Transverse colon (tissue), 4 donors: ENCODE results near the gene CCR3. TPM values are rescaled to one million over a fixed set of nuclear protein-coding genes. Genes with fewer than 3 reads are reported as not detected.

ENCODE experiments used
- DNase-seq: peaks from one replicate; pipeline ENCODE4 v3.0.0-alpha.2; 2019
- H3K27ac ChIP-seq, 4 donors: fragments of 200-600 bp; sonication (generic); 2 replicates each; pipeline ENCODE4 v1.5.1; 2016 to 2018; ENCODE audit warnings: inconsistent platforms in 4 of 4
- H3K27me3 ChIP-seq: fragments of 200-600 bp; sonication (generic); 2 replicates; pipeline ENCODE4 v1.5.1; 2017; ENCODE audit warnings: inconsistent platforms
- H3K36me3 ChIP-seq, 4 donors: fragments of 200-600 bp; sonication (generic); 2 replicates each; pipeline ENCODE4 v1.5.1; 2017 to 2019; ENCODE audit warnings: inconsistent platforms in 4 of 4
- H3K4me1 ChIP-seq, 4 donors: fragments of 200-600 bp; sonication (generic); 2 replicates each; pipeline ENCODE4 v1.5.1; 2017 to 2020; ENCODE audit warnings: inconsistent platforms in 4 of 4
- H3K4me3 ChIP-seq, 4 donors: fragments of 200-600 bp; sonication (generic); 1 replicate in 1 of 4; 2 replicates in 3 of 4; pipeline versions ENCODE4 v1.5.1 to v1.6.1; 2017 to 2019; ENCODE audit warnings: inconsistent platforms in 4 of 4
- H3K9me3 ChIP-seq, 2 donors: fragments of 200-600 bp; sonication (generic); 2 replicates each; pipeline ENCODE4 v1.5.1; 2017 to 2019; ENCODE audit warnings: inconsistent platforms in 2 of 2
- EP300 ChIP-seq: sonication (generic); formaldehyde crosslinking; IDR thresholded peaks from one replicate; pipeline ENCODE4 v1.6.1; 2017; ENCODE audit warnings: antibody characterized with exemption, low read depth
- POLR2A ChIP-seq: fragments of 450-650 bp; IDR thresholded peaks from one replicate; pipeline ENCODE4 v1.6.1; 2016; ENCODE audit warnings: antibody characterized with exemption, mild to moderate bottlenecking, moderate library complexity
- POLR2AphosphoS5 ChIP-seq, 3 donors: sonication (generic); formaldehyde crosslinking; IDR thresholded peaks; one replicate each; pipeline ENCODE4 v1.6.1; 2016; ENCODE audit warnings: antibody characterized with exemption in 3 of 3
- WGBS, 2 donors: methylation state at CpG; one replicate each; pipeline ENCODE4 v1.1.5; 2018; ENCODE audit warnings: low coverage in 1 of 2; 5-methylcytosine and 5-hydroxymethylcytosine counted together
- in situ Hi-C, 4 donors: fragments of 200-750 bp; cut with MboI; loops; one replicate each; pipeline versions ENCODE4 v1.15.0 to v1.15.1; 2017; ENCODE audit warnings: low sequenced_read_pairs in 3 of 4, low pct_ligation_motif_present in 1 of 4, low pct_unique_long_range_greater_than_20kb in 1 of 4
- intact Hi-C: fragments of 100-400 bp; cut with DNase I; formaldehyde crosslinking; loops from one replicate; pipeline ENCODE4 v1.15.1; 2023; ENCODE audit warnings: low total_unique reads
- total RNA-seq, 4 donors: library from RNA; depleted of rRNA; stranded (reverse); fragments of >200 nt; gene quantifications; one replicate each; pipeline ENCODE4 v1.1.0, GENCODE V29; 2016
- TF ChIP-seq, protein P1 (sequence below), 5 experiments: fragments of 200-600 bp in 3 of 5; fragments of 450-650 bp in 2 of 5; sonication (generic) in 3 of 5; IDR thresholded peaks; 1 replicate in 2 of 5; 2 replicates in 3 of 5; pipeline ENCODE4 v1.5.1; 2016 to 2017; ENCODE audit warnings: antibody characterized with exemption in 5 of 5, inconsistent platforms in 3 of 5, mild to moderate bottlenecking in 2 of 5, moderate library complexity in 1 of 5

CCR3 gene
- total RNA-seq, 4 donors from 2014 or later: not detected

DNA sequence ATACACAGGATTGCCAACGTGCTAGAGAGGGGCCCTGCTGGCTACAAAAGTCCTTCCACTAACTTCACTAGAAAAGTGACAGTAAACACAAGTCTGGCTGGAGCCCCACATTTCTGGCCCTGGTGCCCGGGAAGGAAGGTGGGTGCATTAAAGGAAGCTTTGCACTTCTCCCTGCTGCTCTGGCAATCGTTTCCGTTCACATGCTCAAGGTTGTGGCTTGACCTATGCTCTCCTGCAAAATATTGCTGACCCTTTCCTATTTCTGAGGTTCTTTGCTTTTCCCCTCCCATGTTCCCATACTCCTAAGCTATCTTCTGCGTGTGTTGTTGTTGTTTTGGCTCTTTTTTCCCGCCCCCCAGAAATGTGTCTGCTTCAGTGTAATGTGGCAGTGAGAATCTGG is 9.1 kb upstream of the CCR3 start:
- WGBS, 2 donors: 80% methylated on average over 6 of the region's 6 CpGs; no CpG with 5 or more reads in 1 of the 2 donors
- Histone ChIP-seq H3K27ac (no peak overlapping the region), H3K4me1 (peaks cover 0 to 2% (median 0%) of the 10 kb centered on the region in 4 donors), H3K9me3 (no peaks in the 10 kb centered on the region), H3K36me3 (no peaks in the 10 kb centered on the region), H3K27me3 (no peaks in the 10 kb centered on the region), H3K4me3 (no peak overlapping the region)
- in situ Hi-C loops: no loop called here
- DNase-seq: no peak
- intact Hi-C loops: no loop called here
- TF ChIP-seq EP300 (no peak), POLR2A (no peak), POLR2AphosphoS5 (IDR thresholded peaks at IDR 0.05) (no peak)
- TF ChIP-seq, protein P1, sequence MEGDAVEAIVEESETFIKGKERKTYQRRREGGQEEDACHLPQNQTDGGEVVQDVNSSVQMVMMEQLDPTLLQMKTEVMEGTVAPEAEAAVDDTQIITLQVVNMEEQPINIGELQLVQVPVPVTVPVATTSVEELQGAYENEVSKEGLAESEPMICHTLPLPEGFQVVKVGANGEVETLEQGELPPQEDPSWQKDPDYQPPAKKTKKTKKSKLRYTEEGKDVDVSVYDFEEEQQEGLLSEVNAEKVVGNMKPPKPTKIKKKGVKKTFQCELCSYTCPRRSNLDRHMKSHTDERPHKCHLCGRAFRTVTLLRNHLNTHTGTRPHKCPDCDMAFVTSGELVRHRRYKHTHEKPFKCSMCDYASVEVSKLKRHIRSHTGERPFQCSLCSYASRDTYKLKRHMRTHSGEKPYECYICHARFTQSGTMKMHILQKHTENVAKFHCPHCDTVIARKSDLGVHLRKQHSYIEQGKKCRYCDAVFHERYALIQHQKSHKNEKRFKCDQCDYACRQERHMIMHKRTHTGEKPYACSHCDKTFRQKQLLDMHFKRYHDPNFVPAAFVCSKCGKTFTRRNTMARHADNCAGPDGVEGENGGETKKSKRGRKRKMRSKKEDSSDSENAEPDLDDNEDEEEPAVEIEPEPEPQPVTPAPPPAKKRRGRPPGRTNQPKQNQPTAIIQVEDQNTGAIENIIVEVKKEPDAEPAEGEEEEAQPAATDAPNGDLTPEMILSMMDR (IDR thresholded peaks at IDR 0.05): no peak

DNA sequence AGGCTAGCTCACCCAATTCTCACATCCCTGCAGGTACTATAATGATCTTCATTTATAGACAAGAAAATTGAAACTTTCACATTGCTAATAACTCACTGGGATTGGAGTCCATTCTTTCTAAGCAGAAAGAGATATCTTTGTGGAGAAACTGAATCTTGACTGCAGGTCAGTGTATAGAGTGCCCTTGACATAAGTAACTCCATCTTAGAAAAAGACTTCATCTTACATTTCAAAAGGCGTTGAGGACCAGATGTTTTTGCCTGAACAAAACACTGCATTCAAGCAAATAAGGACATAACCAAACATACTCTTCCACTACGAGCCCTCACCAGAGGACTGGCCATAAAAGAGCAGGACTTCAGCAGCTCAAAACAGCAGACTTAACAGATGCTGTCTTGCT is 6.8 kb upstream of the CCR3 start:
- intact Hi-C loops: no loop called here
- Histone ChIP-seq H3K27ac (no peak overlapping the region), H3K4me3 (no peak overlapping the region), H3K27me3 (no peaks in the 10 kb centered on the region), H3K9me3 (no peaks in the 10 kb centered on the region), H3K36me3 (no peaks in the 10 kb centered on the region), H3K4me1 (no peaks in the 10 kb centered on the region)
- no peak for DNase-seq
- 50 to 86% methylated on average over 1 to 2 of the region's 2 CpGs for WGBS, 2 donors
- no peak for TF ChIP-seq EP300
- TF ChIP-seq POLR2A: no peak
- TF ChIP-seq, protein P1 (IDR thresholded peaks at IDR 0.05): no peak
- TF ChIP-seq POLR2AphosphoS5 (IDR thresholded peaks at IDR 0.05): no peak
- in situ Hi-C loops: no loop called here

DNA sequence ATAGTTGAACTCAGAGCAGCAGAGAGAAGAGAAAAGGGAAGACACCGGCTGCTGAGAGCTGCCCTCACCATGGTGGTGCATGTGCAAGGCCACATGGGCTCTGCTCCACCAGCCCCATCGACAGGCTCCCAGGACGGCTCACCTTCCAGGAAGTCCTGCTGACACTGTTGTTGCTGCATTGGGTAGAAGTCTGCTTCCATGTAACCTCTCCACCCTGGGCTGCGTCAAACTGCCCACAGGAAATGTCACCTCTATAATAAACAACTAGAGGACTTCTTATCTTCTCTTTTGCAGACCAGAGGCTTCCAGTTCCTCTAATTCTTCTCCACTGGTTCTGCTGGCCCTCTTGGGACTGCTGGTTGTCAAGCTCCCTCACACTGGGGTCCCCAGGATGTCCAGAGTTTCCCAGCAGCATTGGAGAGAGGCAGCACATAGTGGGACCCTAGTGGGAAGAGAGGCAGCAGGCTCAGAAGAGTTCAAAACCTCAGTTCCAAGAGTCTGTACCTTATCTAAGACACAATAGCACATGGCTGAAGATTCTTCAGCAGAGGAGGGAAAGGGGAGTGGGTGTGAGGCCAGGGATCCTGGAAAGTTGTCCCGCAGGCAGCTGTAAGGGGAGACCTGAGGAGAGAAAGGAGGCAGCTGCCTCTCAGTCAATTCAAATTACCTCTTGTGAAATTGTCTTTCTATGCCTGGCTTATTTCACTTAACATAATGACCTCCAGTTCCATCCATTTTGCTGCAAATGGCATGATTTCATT is 5.8 kb upstream of the CCR3 start:
- H3K27me3 ChIP-seq: no peaks in the 10 kb centered on the region
- no peaks in the 10 kb centered on the region for H3K36me3 ChIP-seq
- 62 to 91% methylated on average over 1 to 5 of the region's 5 CpGs for WGBS, 2 donors
- DNase-seq: no peak
- H3K27ac ChIP-seq: no peak overlapping the region
- intact Hi-C loops (no loop called here), in situ Hi-C loops (no loop called here)
- no peaks in the 10 kb centered on the region for H3K9me3 ChIP-seq
- TF ChIP-seq POLR2A: no peak
- TF ChIP-seq, protein P1 (IDR thresholded peaks at IDR 0.05): no peak
- no peak for TF ChIP-seq POLR2AphosphoS5 (IDR thresholded peaks at IDR 0.05)
- TF ChIP-seq EP300: no peak
- H3K4me3 ChIP-seq: no peak overlapping the region
- no peaks in the 10 kb centered on the region for H3K4me1 ChIP-seq

DNA sequence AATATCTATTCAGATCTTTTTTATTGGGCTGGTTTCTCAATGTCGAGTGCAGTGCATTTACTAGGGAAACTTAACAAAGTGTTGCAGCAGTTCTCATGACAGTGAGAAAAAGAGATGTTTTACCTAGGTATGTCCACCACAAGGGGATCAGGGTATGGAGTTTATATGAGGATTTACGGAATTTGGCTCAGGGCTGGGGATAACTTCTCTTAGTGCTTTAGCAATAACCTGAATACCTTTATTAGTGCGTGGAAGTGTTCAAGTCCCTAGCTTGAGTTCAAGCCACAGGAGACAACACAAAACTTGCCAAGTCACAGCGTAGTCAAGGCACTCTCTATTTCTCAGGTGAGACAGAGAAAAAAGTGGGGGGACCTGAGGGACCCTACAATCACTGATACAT is 3.9 kb upstream of the CCR3 start:
- in situ Hi-C loops: no loop called here
- no peaks in the 10 kb centered on the region for H3K27me3 ChIP-seq
- WGBS, 2 donors: 88 to 89% methylated on average over 3 to 4 of the region's 4 CpGs
- DNase-seq: no peak
- no peak overlapping the region for H3K27ac ChIP-seq
- H3K36me3 ChIP-seq: no peaks in the 10 kb centered on the region
- no peak for TF ChIP-seq EP300
- TF ChIP-seq POLR2A: no peak
- TF ChIP-seq POLR2AphosphoS5 (IDR thresholded peaks at IDR 0.05): no peak
- TF ChIP-seq, protein P1 (IDR thresholded peaks at IDR 0.05): no peak
- no peaks in the 10 kb centered on the region for H3K9me3 ChIP-seq
- no peaks in the 10 kb centered on the region for H3K4me1 ChIP-seq
- intact Hi-C loops: no loop called here
- no peak overlapping the region for H3K4me3 ChIP-seq
